ENCODE measurements around the gene SEPTIN5. TPM values are rescaled to one million over a fixed set of nuclear protein-coding genes. Genes with fewer than 3 reads are reported as not detected.
A peak's percentile ranks its signal among the peaks of the same experiment; 100 is the strongest.

SEPTIN5 gene
- 11.5 TPM for total RNA-seq
- long read RNA-seq, transcript SEPT5-201 (11 exons, 1,588 nt) = major isoform, 21 of 38 reads
- long read RNA-seq, partial matches to known transcripts = 7 of 38 reads
- long read RNA-seq, other reads (novel, unspliced or antisense) = 9 of 38 reads

- H3K27ac ChIP-seq = no peak within 1 kb of the TSS
- DNase-seq = no peak
- no peak for ATAC-seq
- no peaks in the 10 kb centered on the region for H3K9me3 ChIP-seq
- TF ChIP-seq CTCF (IDR thresholded peaks at IDR 0.05) = no peak
- peaks cover 32% of the 10 kb centered on the region for H3K27me3 ChIP-seq
- no peaks in the 10 kb centered on the region for H3K36me3 ChIP-seq
- intact Hi-C loops (cut with DNase I) = no loop called here
- H3K4me3 ChIP-seq = peak within 1 kb of the TSS; percentile 54
- H3K4me1 ChIP-seq = peaks cover 10% of the 10 kb centered on the region
Observed at GRCh38 chr22:19714312-19715187, at the start of gene SEPTIN5. Gene SEPTIN5, plus strand, starts transcription at chr22:19714503. Its CDS starts 86 bp downstream, at chr22:19714589.

GRCh38 chr22:19664951-19665783 is 49.1 kb upstream of the SEPTIN5 start:
- Histone ChIP-seq H3K4me3 (no peak overlapping the region), H3K27ac (no peak overlapping the region), H3K9me3 (no peaks in the 10 kb centered on the region), H3K4me1 (no peaks in the 10 kb centered on the region), H3K36me3 (no peaks in the 10 kb centered on the region), H3K27me3 (peaks cover 8% of the 10 kb centered on the region)
- no peak for ATAC-seq
- TF ChIP-seq CTCF (IDR thresholded peaks at IDR 0.05) = no peak
- intact Hi-C loops (cut with DNase I) = no loop called here
- no peak for DNase-seq

- Histone ChIP-seq H3K36me3 (no peaks in the 10 kb centered on the region), H3K4me1 (no peaks in the 10 kb centered on the region), H3K9me3 (no peaks in the 10 kb centered on the region), H3K4me3 (no peak overlapping the region), H3K27ac (no peak overlapping the region), H3K27me3 (peaks cover 8% of the 10 kb centered on the region)
- intact Hi-C loops (cut with DNase I) = no loop called here
- DNase-seq = no peak
- TF ChIP-seq CTCF (IDR thresholded peaks at IDR 0.05) = no peak
- peak; percentile 29 for ATAC-seq
Observed at GRCh38 chr22:19665784-19666672, 48.3 kb upstream of the SEPTIN5 start.

GRCh38 chr22:19666673-19667593 is 47.4 kb upstream of the SEPTIN5 start:
- TF ChIP-seq CTCF (IDR thresholded peaks at IDR 0.05) = no peak
- Histone ChIP-seq H3K27ac (no peak overlapping the region), H3K4me3 (no peak overlapping the region), H3K27me3 (peaks cover 8% of the 10 kb centered on the region), H3K9me3 (no peaks in the 10 kb centered on the region), H3K4me1 (no peaks in the 10 kb centered on the region), H3K36me3 (no peaks in the 10 kb centered on the region)
- intact Hi-C loops (cut with DNase I) = no loop called here
- no peak for DNase-seq
- ATAC-seq = no peak
